WTC11 (cell line): ENCODE results near the gene ELFN2.

Experiments
- ATF1 ChIP-seq: sonication (generic); formaldehyde crosslinking; IDR thresholded peaks from 2 replicates; pipeline ENCODE4 v1.8.1; 2023; ENCODE audit warnings: mild to moderate bottlenecking, moderate library complexity, missing genetic modification reagents
- NFE2L1 ChIP-seq: sonication (generic); formaldehyde crosslinking; IDR thresholded peaks from 2 replicates; pipeline ENCODE4 v1.8.1; 2023; ENCODE audit warnings: missing genetic modification reagents
- NR1H2 ChIP-seq: sonication (generic); formaldehyde crosslinking; IDR thresholded peaks from 2 replicates; pipeline ENCODE4 v1.9.0; 2021; ENCODE audit warnings: mild to moderate bottlenecking, moderate library complexity, missing genetic modification reagents
- RELA ChIP-seq: sonication (generic); formaldehyde crosslinking; IDR thresholded peaks from 2 replicates; pipeline ENCODE4 v1.8.1; 2022; ENCODE audit warnings: missing genetic modification reagents, mild to moderate bottlenecking, borderline replicate concordance
- STAT6 ChIP-seq: sonication (generic); formaldehyde crosslinking; conservative IDR thresholded peaks from 2 replicates; pipeline ENCODE4 v1.8.1; 2023; ENCODE audit warnings: mild to moderate bottlenecking, low read depth, missing genetic modification reagents, moderate library complexity
- TEAD1 ChIP-seq: sonication (generic); formaldehyde crosslinking; IDR thresholded peaks from 2 replicates; pipeline ENCODE4 v1.8.0; 2022; ENCODE audit warnings: mild to moderate bottlenecking, missing genetic modification reagents
- TEAD4 ChIP-seq: sonication (generic); formaldehyde crosslinking; IDR thresholded peaks from 2 replicates; pipeline ENCODE4 v1.8.0; 2022; ENCODE audit warnings: mild to moderate bottlenecking, missing genetic modification reagents
- ZMAT4 ChIP-seq: fragments of 250-450 bp; sonication (Bioruptor Pico); IDR thresholded peaks from 2 replicates; pipeline ENCODE4 v1.9.0; 2021; ENCODE audit warnings: mild to moderate bottlenecking
- ZNF232 ChIP-seq: sonication (generic); formaldehyde crosslinking; IDR thresholded peaks from 2 replicates; pipeline ENCODE4 v1.8.0; 2022; ENCODE audit warnings: mild to moderate bottlenecking, missing genetic modification reagents
- TF ChIP-seq, protein P1 (sequence below): fragments of 200-600 bp; IDR thresholded peaks from 2 replicates; pipeline ENCODE4 v1.8.0; 2022; ENCODE audit warnings: antibody characterized with exemption
- TF ChIP-seq, protein P2 (sequence below): sonication (generic); formaldehyde crosslinking; IDR thresholded peaks from 2 replicates; pipeline ENCODE4 v1.8.1; 2023; ENCODE audit warnings: mild to moderate bottlenecking, missing genetic modification reagents, moderate library complexity
- TF ChIP-seq, protein P3 (sequence below): sonication (generic); formaldehyde crosslinking; conservative IDR thresholded peaks from 2 replicates; pipeline ENCODE4 v1.8.1; 2022; ENCODE audit warnings: mild to moderate bottlenecking, missing genetic modification reagents

GRCh38 chr22:37457093-37457893 lies 30.0 kb upstream of the ELFN2 start:
- TF ChIP-seq, protein P1, sequence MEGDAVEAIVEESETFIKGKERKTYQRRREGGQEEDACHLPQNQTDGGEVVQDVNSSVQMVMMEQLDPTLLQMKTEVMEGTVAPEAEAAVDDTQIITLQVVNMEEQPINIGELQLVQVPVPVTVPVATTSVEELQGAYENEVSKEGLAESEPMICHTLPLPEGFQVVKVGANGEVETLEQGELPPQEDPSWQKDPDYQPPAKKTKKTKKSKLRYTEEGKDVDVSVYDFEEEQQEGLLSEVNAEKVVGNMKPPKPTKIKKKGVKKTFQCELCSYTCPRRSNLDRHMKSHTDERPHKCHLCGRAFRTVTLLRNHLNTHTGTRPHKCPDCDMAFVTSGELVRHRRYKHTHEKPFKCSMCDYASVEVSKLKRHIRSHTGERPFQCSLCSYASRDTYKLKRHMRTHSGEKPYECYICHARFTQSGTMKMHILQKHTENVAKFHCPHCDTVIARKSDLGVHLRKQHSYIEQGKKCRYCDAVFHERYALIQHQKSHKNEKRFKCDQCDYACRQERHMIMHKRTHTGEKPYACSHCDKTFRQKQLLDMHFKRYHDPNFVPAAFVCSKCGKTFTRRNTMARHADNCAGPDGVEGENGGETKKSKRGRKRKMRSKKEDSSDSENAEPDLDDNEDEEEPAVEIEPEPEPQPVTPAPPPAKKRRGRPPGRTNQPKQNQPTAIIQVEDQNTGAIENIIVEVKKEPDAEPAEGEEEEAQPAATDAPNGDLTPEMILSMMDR = peak; percentile 96
- TF ChIP-seq STAT6 (CRISPR knock-in tag) (no peak), TEAD4 (no peak), ATF1 (CRISPR knock-in tag) (no peak), TEAD1 (no peak), NFE2L1 (CRISPR knock-in tag) (no peak), RELA (no peak), NR1H2 (CRISPR knock-in tag) (no peak), ZMAT4 (no peak), ZNF232 (no peak)
- TF ChIP-seq, protein P2, sequence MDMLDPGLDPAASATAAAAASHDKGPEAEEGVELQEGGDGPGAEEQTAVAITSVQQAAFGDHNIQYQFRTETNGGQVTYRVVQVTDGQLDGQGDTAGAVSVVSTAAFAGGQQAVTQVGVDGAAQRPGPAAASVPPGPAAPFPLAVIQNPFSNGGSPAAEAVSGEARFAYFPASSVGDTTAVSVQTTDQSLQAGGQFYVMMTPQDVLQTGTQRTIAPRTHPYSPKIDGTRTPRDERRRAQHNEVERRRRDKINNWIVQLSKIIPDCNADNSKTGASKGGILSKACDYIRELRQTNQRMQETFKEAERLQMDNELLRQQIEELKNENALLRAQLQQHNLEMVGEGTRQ (CRISPR knock-in tag) = no peak
- TF ChIP-seq, protein P3, sequence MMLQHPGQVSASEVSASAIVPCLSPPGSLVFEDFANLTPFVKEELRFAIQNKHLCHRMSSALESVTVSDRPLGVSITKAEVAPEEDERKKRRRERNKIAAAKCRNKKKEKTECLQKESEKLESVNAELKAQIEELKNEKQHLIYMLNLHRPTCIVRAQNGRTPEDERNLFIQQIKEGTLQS = no peak
